ENCODE results near the gene CLCN1.

CLCN1 gene

DNA sequence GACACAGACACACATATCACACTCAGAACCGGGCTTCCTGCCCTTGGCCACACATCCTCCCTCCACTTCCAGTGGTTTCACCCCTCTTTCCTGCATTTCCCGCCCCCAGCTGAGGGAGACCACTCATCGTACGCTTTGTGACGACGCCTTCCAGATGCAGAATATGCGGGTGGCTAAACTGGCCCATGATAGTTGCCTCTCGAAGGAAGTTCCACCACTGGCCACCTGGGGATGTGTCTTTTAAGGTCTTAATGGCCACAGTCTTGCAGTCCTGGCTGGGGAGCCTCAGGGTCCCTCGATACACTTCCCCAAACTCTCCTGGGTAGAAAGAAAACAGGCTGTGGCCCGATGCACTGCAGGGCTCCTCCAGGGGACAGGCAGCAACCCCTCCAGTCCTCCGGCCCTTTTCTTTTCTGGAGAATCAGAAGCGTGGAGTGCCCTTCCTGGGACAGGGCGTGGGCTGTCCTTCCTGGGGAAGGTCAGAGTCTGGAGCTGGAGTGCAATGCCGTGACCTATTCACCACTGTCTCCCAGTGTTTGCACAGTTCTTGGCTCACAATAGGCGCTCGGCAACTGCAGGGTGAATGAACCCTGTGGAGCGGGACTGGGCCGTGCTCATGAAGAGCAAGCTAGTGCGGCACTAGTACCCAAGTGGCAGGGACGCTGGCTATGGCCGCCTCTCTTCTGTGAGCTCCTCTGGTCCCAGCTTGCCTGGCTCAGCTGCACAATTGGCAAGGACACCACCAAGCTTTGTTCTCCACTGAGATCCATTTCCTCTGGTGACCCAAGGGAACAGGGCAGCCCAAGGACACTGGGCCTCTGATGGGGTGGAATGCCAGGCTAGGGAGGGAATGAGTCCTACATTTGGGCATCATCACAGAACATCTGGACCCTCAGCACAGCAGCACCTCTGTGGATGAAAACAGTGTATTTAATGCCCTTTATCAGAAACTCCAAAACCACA is 79.6 kb downstream of the CLCN1 start:
- TF ChIP-seq, protein P1, sequence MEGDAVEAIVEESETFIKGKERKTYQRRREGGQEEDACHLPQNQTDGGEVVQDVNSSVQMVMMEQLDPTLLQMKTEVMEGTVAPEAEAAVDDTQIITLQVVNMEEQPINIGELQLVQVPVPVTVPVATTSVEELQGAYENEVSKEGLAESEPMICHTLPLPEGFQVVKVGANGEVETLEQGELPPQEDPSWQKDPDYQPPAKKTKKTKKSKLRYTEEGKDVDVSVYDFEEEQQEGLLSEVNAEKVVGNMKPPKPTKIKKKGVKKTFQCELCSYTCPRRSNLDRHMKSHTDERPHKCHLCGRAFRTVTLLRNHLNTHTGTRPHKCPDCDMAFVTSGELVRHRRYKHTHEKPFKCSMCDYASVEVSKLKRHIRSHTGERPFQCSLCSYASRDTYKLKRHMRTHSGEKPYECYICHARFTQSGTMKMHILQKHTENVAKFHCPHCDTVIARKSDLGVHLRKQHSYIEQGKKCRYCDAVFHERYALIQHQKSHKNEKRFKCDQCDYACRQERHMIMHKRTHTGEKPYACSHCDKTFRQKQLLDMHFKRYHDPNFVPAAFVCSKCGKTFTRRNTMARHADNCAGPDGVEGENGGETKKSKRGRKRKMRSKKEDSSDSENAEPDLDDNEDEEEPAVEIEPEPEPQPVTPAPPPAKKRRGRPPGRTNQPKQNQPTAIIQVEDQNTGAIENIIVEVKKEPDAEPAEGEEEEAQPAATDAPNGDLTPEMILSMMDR (IDR thresholded peaks at IDR 0.05; ENCODE audit: insufficient read depth, low read depth, low read length, missing control alignments) = no peak
- DNase-seq (ENCODE audit: low read depth) = no peak
- no peak overlapping the region for H3K4me3 ChIP-seq (ENCODE audit: low read depth, low read length)

DNA sequence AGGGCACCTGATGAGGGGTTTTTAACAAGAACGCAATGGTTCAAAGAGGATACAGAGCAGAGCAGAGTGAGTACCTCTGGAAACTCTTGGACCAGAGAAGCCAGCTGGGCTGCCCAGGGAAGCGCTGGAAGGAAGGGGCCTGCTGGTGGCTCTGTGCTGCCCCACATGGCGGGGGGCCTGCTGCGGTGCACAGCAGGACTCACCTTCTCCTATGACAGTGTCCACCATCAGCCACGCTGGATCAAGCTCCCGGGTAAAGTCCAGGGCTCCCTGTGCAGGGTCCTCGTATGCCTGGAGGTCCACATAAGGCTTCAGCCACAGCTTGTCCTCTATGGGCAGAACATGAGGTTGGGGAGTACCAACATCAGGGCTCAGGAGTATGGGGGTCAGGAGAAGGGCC is 80.3 kb downstream of the CLCN1 start:
- TF ChIP-seq, protein P1 (IDR thresholded peaks at IDR 0.05; ENCODE audit: insufficient read depth, low read depth, low read length, missing control alignments) = no peak
- no peak for DNase-seq (ENCODE audit: low read depth)
- no peak overlapping the region for H3K4me3 ChIP-seq (ENCODE audit: low read depth, low read length)

DNA sequence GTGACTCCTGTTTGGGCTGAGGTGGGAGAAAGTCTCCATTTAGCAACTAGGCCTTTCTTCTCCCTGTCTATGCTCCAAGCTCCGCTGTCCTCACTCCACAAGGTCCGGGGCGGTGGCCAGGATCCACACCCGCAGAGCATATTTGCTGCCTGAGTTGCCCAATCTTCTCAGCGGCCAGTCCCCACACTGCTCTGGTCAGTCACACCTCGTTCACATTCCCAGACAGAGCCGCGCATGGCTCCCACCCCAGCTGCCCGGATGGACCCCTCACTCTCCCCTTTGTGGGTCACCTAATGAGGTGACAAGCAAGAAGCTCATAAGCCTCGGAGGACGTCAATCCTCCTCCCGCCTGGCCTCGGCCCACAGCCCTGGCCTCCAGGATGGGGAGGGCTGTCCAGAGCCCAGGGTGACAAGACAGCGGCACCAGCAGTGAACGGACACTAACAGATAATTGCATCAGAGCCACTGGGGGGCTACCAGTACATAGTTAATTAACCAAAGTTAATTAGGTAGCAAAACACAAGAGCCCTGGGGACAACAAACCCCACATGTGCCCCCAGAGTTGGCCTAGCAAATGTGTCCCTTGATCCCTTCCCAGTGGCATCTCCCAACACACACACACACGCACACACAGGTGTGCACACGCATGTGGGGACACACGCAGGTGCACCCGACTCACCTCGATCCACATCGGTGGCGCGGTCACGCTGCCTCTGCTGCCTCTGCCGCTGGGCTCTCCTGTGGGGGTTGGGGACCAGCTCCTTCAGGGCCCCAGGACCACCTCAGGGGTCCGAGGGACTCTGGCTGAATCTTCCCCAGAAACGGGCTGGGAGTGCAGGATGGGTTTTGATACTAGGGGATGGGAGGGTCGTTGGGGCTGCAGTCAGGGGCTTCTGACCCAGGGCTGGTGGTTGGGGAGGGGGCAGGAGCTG is 81.0 kb downstream of the CLCN1 start:
- no peak for DNase-seq (ENCODE audit: low read depth)

DNA sequence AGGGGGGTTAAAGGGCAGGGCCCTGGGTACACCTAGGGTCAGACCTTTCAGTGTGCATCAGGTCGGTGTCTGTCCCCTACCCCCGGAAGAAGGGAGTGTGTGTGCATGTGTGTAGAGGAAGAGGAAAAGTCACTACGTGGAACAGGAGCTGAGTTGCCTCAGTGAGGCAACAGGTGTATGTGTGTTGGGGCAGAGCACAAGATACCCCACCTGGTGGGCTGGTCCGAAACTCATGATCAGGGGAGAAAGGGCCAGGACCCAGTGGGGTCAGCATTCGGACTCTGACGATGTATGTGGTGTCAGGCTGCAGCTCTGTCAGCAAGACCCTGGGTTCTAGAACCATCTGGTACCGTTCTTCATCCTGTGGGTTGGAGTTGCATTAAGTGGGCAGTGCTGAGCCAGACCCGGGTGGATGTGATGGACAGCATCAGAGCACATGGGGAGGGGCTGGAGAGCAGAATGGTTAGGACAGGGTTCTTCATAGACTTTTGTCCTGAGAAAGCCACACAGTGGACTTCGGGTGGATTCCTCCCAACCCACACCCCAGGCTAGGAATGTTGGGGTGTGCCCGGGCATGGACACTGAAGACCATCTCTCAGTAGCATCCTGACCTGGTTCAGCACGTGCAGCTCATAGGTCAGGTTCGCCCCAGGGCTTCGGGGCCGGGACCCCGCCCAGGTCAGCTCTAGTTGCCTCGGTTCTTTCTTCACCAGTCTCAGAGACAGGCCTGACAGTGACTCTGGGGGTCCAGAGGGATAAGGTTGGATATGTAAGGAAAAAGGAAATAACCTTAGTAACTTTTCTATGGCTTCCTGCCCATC is 82.0 kb downstream of the CLCN1 start:
- no peak overlapping the region for H3K4me3 ChIP-seq (ENCODE audit: low read depth, low read length)
- no peak for DNase-seq (ENCODE audit: low read depth)
- TF ChIP-seq, protein P1 (IDR thresholded peaks at IDR 0.05; ENCODE audit: insufficient read depth, low read depth, low read length, missing control alignments) = no peak

More for the DNA sequence above, 81.0 kb downstream of the CLCN1 start:
- H3K4me3 ChIP-seq (ENCODE audit: low read depth, low read length) = no peak overlapping the region
- TF ChIP-seq, protein P1 (IDR thresholded peaks at IDR 0.05; ENCODE audit: insufficient read depth, low read depth, low read length, missing control alignments) = no peak

DNA sequence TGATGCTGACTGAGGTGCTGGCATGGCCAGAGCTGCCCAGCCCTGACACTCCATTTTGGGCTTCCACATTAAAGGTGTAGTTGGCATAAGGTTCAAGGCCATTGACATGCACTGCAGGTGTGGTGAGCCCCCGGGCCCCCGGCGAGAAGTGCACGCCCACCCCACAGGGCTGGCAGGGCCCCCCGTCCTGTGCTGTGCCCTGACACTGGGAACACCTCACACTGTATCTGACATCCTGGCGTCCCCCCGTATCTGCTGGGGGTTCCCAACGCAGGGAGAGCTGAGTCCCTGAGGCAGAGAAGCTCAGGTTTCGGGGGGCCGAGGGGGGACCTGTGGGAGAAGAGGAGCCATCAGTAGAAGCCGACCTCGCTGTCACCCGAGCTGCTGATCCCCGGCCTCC is 82.7 kb downstream of the CLCN1 start:
- no peak for DNase-seq (ENCODE audit: low read depth)
- H3K4me3 ChIP-seq (ENCODE audit: low read depth, low read length) = no peak overlapping the region
- TF ChIP-seq, protein P1 (IDR thresholded peaks at IDR 0.05; ENCODE audit: insufficient read depth, low read depth, low read length, missing control alignments) = no peak

DNA sequence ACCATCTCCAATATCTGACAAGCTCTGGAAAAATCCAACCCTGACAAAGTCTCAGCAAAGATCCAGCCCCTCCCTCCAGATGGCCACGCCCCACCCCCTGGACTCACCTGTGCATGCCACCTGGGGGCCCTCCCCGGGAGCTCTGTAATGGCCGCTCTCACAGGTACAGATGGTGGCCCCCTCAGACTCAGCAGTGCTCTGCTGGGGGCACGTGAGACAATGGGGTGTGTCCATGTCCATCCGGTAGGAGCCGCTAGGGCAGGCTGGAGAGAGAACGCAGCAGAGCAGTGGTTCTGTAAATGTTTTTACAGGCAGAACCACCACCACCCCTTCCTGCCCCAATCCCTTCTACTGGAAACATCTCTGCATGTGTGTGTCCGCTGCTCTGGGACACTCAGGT is 83.2 kb downstream of the CLCN1 start:
- TF ChIP-seq, protein P1 (IDR thresholded peaks at IDR 0.05; ENCODE audit: insufficient read depth, low read depth, low read length, missing control alignments) = no peak
- no peak for DNase-seq (ENCODE audit: low read depth)
- no peak overlapping the region for H3K4me3 ChIP-seq (ENCODE audit: low read depth, low read length)
